SJCRH30 (cell line): Measurements from ENCODE around the gene MS4A13. TPM values are rescaled to one million over a fixed set of nuclear protein-coding genes. Genes with fewer than 3 reads are reported as not detected.

ENCODE experiments used
- DNase-seq, 2 experiments: peaks; one replicate each; pipeline ENCODE4 v3.0.0-alpha.2; 2015 to 2020
- H3K27ac ChIP-seq: fragments of 250-450 bp; sonication (Bioruptor Pico); 2 replicates; pipeline ENCODE4 v1.5.1; 2020; ENCODE audit warnings: mild to moderate bottlenecking, moderate library complexity
- H3K27me3 ChIP-seq: fragments of 250-450 bp; sonication (Bioruptor Pico); 2 replicates; pipeline ENCODE4 v1.5.1; 2020; ENCODE audit warnings: mild to moderate bottlenecking, moderate library complexity
- H3K36me3 ChIP-seq: fragments of 250-450 bp; sonication (Bioruptor Pico); 2 replicates; pipeline ENCODE4 v1.5.1; 2020; ENCODE audit warnings: mild to moderate bottlenecking, moderate library complexity
- H3K4me1 ChIP-seq: fragments of 250-450 bp; sonication (Bioruptor Pico); 2 replicates; pipeline ENCODE4 v1.5.1; 2020; ENCODE audit warnings: mild to moderate bottlenecking, moderate library complexity
- H3K4me3 ChIP-seq: fragments of 250-450 bp; sonication (Bioruptor Pico); 2 replicates; pipeline ENCODE4 v1.5.1; 2020; ENCODE audit warnings: mild to moderate bottlenecking, moderate library complexity
- H3K9me3 ChIP-seq: fragments of 250-450 bp; sonication (Bioruptor Pico); replicated peaks from 2 replicates; pipeline ENCODE4 v1.5.1; 2020; ENCODE audit warnings: mild to moderate bottlenecking, moderate library complexity
- total RNA-seq: library from RNA; depleted of rRNA; stranded (reverse); fragments of >200 nt; shearing (Covaris generic); gene quantifications from 2 replicates; pipeline ENCODE4 v1.2.3, GENCODE V29; 2014; rRNA removed

MS4A13 gene
- total RNA-seq, 1 experiment from 2014 or later = not detected

- no peaks in the 10 kb centered on the region for H3K27me3 ChIP-seq
- no peak for DNase-seq
- no peak overlapping the region for H3K4me3 ChIP-seq
- H3K36me3 ChIP-seq = no peaks in the 10 kb centered on the region
- no peaks in the 10 kb centered on the region for H3K9me3 ChIP-seq
- no peak overlapping the region for H3K27ac ChIP-seq
- no peaks in the 10 kb centered on the region for H3K4me1 ChIP-seq
These were observed 74.4 kb downstream of the MS4A13 start for GRCh38 chr11:60589611-60590010.

Other genes with a start within 250 kb of the MS4A13 start
- not detected in 2 replicates for gene MS4A4A, start 234.7 kb upstream of the MS4A13 start, total RNA-seq
- not detected in 2 replicates for gene MS4A6E, start 188.1 kb upstream of the MS4A13 start, total RNA-seq
- gene MS4A7, start 136.9 kb upstream of the MS4A13 start, total RNA-seq = not detected in 2 replicates
- not detected in 2 replicates for gene MS4A14, start 118.9 kb upstream of the MS4A13 start, total RNA-seq
- not detected in 2 replicates for gene MS4A5, start 85.8 kb upstream of the MS4A13 start, total RNA-seq
- gene MS4A1, start 59.5 kb upstream of the MS4A13 start, total RNA-seq = not detected in 2 replicates
- not detected in 2 replicates for gene MS4A12, start 22.6 kb upstream of the MS4A13 start, total RNA-seq
- not detected in 2 replicates for gene MS4A8, start 184.2 kb downstream of the MS4A13 start, total RNA-seq
- not detected in 2 replicates for gene MS4A18, start 209.3 kb downstream of the MS4A13 start, total RNA-seq
- not detected in 2 replicates for gene MS4A15, start 241.5 kb downstream of the MS4A13 start, total RNA-seq